ENCODE data around the gene BCL2L2.

GRCh38 chr14:23286902-23287479 is 19.6 kb upstream of the BCL2L2 start:
- no peak for TF ChIP-seq CTCF (tag by site-specific recombination; IDR thresholded peaks at IDR 0.05)
- TF ChIP-seq ZFP3 (tag by site-specific recombination; IDR thresholded peaks at IDR 0.05; ENCODE audit: low read depth): no peak
- TF ChIP-seq REST (tag by site-specific recombination; IDR thresholded peaks at IDR 0.05): no peak
- no peak for TF ChIP-seq ZNF416 (tag by site-specific recombination; IDR thresholded peaks at IDR 0.05)
- no peak for TF ChIP-seq SP7 (tag by site-specific recombination; IDR thresholded peaks at IDR 0.05)
- TF ChIP-seq ZNF274 (IDR thresholded peaks at IDR 0.05; ENCODE audit: low read length): no peak
- no peak for TF ChIP-seq ZNF274 (tag by site-specific recombination; IDR thresholded peaks at IDR 0.05; ENCODE audit: borderline replicate concordance)
- TF ChIP-seq, protein P1, sequence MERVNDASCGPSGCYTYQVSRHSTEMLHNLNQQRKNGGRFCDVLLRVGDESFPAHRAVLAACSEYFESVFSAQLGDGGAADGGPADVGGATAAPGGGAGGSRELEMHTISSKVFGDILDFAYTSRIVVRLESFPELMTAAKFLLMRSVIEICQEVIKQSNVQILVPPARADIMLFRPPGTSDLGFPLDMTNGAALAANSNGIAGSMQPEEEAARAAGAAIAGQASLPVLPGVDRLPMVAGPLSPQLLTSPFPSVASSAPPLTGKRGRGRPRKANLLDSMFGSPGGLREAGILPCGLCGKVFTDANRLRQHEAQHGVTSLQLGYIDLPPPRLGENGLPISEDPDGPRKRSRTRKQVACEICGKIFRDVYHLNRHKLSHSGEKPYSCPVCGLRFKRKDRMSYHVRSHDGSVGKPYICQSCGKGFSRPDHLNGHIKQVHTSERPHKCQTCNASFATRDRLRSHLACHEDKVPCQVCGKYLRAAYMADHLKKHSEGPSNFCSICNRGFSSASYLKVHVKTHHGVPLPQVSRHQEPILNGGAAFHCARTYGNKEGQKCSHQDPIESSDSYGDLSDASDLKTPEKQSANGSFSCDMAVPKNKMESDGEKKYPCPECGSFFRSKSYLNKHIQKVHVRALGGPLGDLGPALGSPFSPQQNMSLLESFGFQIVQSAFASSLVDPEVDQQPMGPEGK (tag by site-specific recombination; IDR thresholded peaks at IDR 0.05): no peak
- no peak for TF ChIP-seq ZNF561 (tag by site-specific recombination; IDR thresholded peaks at IDR 0.05; ENCODE audit: borderline replicate concordance)
- TF ChIP-seq, protein P2, sequence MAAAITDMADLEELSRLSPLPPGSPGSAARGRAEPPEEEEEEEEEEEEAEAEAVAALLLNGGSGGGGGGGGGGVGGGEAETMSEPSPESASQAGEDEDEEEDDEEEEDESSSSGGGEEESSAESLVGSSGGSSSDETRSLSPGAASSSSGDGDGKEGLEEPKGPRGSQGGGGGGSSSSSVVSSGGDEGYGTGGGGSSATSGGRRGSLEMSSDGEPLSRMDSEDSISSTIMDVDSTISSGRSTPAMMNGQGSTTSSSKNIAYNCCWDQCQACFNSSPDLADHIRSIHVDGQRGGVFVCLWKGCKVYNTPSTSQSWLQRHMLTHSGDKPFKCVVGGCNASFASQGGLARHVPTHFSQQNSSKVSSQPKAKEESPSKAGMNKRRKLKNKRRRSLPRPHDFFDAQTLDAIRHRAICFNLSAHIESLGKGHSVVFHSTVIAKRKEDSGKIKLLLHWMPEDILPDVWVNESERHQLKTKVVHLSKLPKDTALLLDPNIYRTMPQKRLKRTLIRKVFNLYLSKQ (tag by site-specific recombination; IDR thresholded peaks at IDR 0.05; ENCODE audit: borderline replicate concordance): no peak
- no peak for TF ChIP-seq BCL11B (tag by site-specific recombination; IDR thresholded peaks at IDR 0.05; ENCODE audit: low read depth)
- TF ChIP-seq, protein P3, sequence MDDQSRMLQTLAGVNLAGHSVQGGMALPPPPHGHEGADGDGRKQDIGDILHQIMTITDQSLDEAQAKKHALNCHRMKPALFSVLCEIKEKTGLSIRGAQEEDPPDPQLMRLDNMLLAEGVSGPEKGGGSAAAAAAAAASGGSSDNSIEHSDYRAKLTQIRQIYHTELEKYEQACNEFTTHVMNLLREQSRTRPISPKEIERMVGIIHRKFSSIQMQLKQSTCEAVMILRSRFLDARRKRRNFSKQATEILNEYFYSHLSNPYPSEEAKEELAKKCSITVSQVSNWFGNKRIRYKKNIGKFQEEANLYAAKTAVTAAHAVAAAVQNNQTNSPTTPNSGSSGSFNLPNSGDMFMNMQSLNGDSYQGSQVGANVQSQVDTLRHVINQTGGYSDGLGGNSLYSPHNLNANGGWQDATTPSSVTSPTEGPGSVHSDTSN (CRISPR knock-in tag; IDR thresholded peaks at IDR 0.05): no peak
- no peak for TF ChIP-seq ZNF24 (tag by site-specific recombination; IDR thresholded peaks at IDR 0.05)

Measured in HEK293 (cell line).